Esophagus squamous epithelium (tissue), 5 donors: Measurements from ENCODE around the gene SCAMP2. TPM values are rescaled to one million over a fixed set of nuclear protein-coding genes. Genes with fewer than 3 reads are reported as not detected.
"Not testable (repeated sequence)": the region's sequence is repeated elsewhere in the genome, so short reads cannot be mapped to it uniquely, and the experiment has no call there.

Experiments
- DNase-seq: peaks from one replicate; lab custom pipeline; 2025; lab: John Stamatoyannopoulos, UW
- H3K27ac ChIP-seq, 4 donors: fragments of 200-600 bp; sonication (generic); one replicate each; pipeline ENCODE4 v1.5.1; 2016 to 2019; ENCODE audit warnings: mild to moderate bottlenecking in 1 of 4
- H3K27me3 ChIP-seq, 4 donors: fragments of 200-600 bp; sonication (generic); 1 replicate in 3 of 4; 2 replicates in 1 of 4; pipeline versions ENCODE4 v1.5.1 to v1.6.0; 2017 to 2021; ENCODE audit warnings: antibody characterized with exemption in 1 of 4
- H3K36me3 ChIP-seq, 3 donors: fragments of 200-600 bp; sonication (generic); one replicate each; pipeline ENCODE4 v1.5.1; 2016 to 2019
- H3K4me1 ChIP-seq, 3 donors: fragments of 200-600 bp; sonication (generic); one replicate each; pipeline ENCODE4 v1.5.1; 2017 to 2019
- H3K4me3 ChIP-seq, 4 donors: fragments of 200-600 bp; sonication (generic); 1 replicate in 3 of 4; 2 replicates in 1 of 4; pipeline ENCODE4 v1.5.1; 2016 to 2019; ENCODE audit warnings: mild to moderate bottlenecking in 2 of 4, moderate library complexity in 1 of 4
- H3K9me3 ChIP-seq, 3 donors: fragments of 200-600 bp; sonication (generic); one replicate each; pipeline ENCODE4 v1.5.1; 2016 to 2019
- CTCF ChIP-seq, 6 experiments: fragments of 450-650 bp in 4 of 6; fragments of 200-600 bp in 2 of 6; sonication (generic) in 2 of 6; IDR thresholded peaks; one replicate each; pipeline ENCODE4 v1.5.1; 2016 to 2019; ENCODE audit warnings: antibody characterized with exemption in 6 of 6, mild to moderate bottlenecking in 4 of 6, moderate library complexity in 4 of 6
- POLR2A ChIP-seq, 4 donors: fragments of 450-650 bp; IDR thresholded peaks; one replicate each; pipeline ENCODE4 v1.6.1; 2017; ENCODE audit warnings: antibody characterized with exemption in 4 of 4, mild to moderate bottlenecking in 4 of 4, moderate library complexity in 3 of 4
- WGBS, 2 donors: methylation state at CpG; one replicate each; pipeline ENCODE4 v1.1.5; 2018; 5-methylcytosine and 5-hydroxymethylcytosine counted together
- intact Hi-C: fragments of 100-400 bp; cut with DNase I; formaldehyde crosslinking; loops from one replicate; pipeline ENCODE4 v1.15.0; 2022
- total RNA-seq, 4 donors: library from RNA; depleted of rRNA; stranded (reverse); fragments of >200 nt; gene quantifications; one replicate each; pipeline ENCODE4 v1.1.0, GENCODE V29; 2016
- donor health status: DM: yes; HTN: yes; CAD: no.

Gene SCAMP2
- 100 to 1,000 TPM in 1 of 4 donors, 10 to 100 TPM in 3; 65.8 to 131 (median 88.7) TPM for total RNA-seq

- 0 to 4% methylated on average over 1 to 5 of the region's 52 CpGs for whole genome bisulfite sequencing, 2 donors
- intact Hi-C loops = no loop called here
- TF ChIP-seq CTCF (IDR thresholded peaks at IDR 0.05) (no peak), POLR2A (IDR thresholded peaks at IDR 0.05) (peak in 3 of 4 donors; percentile 53 to 85 (median 72))
- Histone ChIP-seq H3K4me3 (peak within 1 kb of the TSS; percentile 59 to 98 (median 75)), H3K9me3 (no peaks in the 10 kb centered on the region), H3K4me1 (peaks cover 32 to 54% (median 48%) of the 10 kb centered on the region in 3 donors), H3K27ac (peak within 1 kb of the TSS; percentile 94 to 98 (median 96)), H3K27me3 (no peaks in the 10 kb centered on the region), H3K36me3 (peaks cover 0 to under 1% (median 0%) of the 10 kb centered on the region in 3 donors)
- peak; percentile 75 for DNase-seq
Measured at GRCh38 chr15:74873036-74873755, at the start of gene SCAMP2. SCAMP2 (minus strand) TSS chr15:74873365; CDS start chr15:74873255, 110 bp downstream.

GRCh38 chr15:74920456-74920855, 47.3 kb upstream of the SCAMP2 start:
- no peak overlapping the region for H3K4me3 ChIP-seq
- no peaks in the 10 kb centered on the region for H3K27me3 ChIP-seq
- 62 to 83% methylated on average over 5 to 6 of the region's 8 CpGs for WGBS, 2 donors
- peaks cover 14 to 100% (median 63%) of the 10 kb centered on the region in 3 donors for H3K36me3 ChIP-seq
- intact Hi-C loops = no loop called here
- H3K9me3 ChIP-seq = no peaks in the 10 kb centered on the region
- no peak for TF ChIP-seq CTCF (IDR thresholded peaks at IDR 0.05)
- no peak for TF ChIP-seq POLR2A (IDR thresholded peaks at IDR 0.05)
- DNase-seq = no peak
- no peaks in the 10 kb centered on the region for H3K4me1 ChIP-seq
- no peak overlapping the region for H3K27ac ChIP-seq

- Histone ChIP-seq H3K4me3 (no peak overlapping the region), H3K27me3 (no peaks in the 10 kb centered on the region), H3K27ac (no peak overlapping the region), H3K4me1 (peaks cover 0 to 8% (median 0%) of the 10 kb centered on the region in 3 donors), H3K9me3 (no peaks in the 10 kb centered on the region), H3K36me3 (peaks cover 9 to 98% (median 56%) of the 10 kb centered on the region in 3 donors)
- no peak for DNase-seq
- WGBS, 2 donors = 85 to 91% methylated on average over 5 to 6 of the region's 6 CpGs
- intact Hi-C loops = no loop called here
- no peak for TF ChIP-seq POLR2A (IDR thresholded peaks at IDR 0.05)
- TF ChIP-seq CTCF (IDR thresholded peaks at IDR 0.05) = no peak
Measured at GRCh38 chr15:74917676-74918075, 44.5 kb upstream of the SCAMP2 start.

GRCh38 chr15:74913799-74914198, 40.6 kb upstream of the SCAMP2 start:
- H3K4me1 ChIP-seq, DNase-seq, H3K9me3 ChIP-seq, H3K4me3 ChIP-seq, H3K27me3 ChIP-seq, intact Hi-C loops: not testable (repeated sequence)
- 95 to 96% methylated on average over 7 to 8 of the region's 8 CpGs for WGBS, 2 donors
- peaks cover 9 to 85% (median 35%) of the 10 kb centered on the region in 3 donors for H3K36me3 ChIP-seq
- peak overlapping the region in 1 of 4 donors; percentile 48 for H3K27ac ChIP-seq

GRCh38 chr15:74913041-74913440, 39.9 kb upstream of the SCAMP2 start:
- no peaks in the 10 kb centered on the region for H3K27me3 ChIP-seq
- H3K27ac ChIP-seq = peak overlapping the region in 3 of 4 donors; percentile 6 to 48 (median 22)
- no peak for DNase-seq
- peaks cover 0 to 8% (median 0%) of the 10 kb centered on the region in 3 donors for H3K4me1 ChIP-seq
- TF ChIP-seq CTCF (IDR thresholded peaks at IDR 0.05) = no peak
- no peak for TF ChIP-seq POLR2A (IDR thresholded peaks at IDR 0.05)
- peaks cover 9 to 77% (median 29%) of the 10 kb centered on the region in 3 donors for H3K36me3 ChIP-seq
- no peaks in the 10 kb centered on the region for H3K9me3 ChIP-seq
- intact Hi-C loops = no loop called here
- no peak overlapping the region for H3K4me3 ChIP-seq
- 74 to 82% methylated on average over 9 of the region's 9 CpGs for WGBS, 2 donors
